ENCODE results near the gene MAN1C1. TPM values are rescaled to one million over a fixed set of nuclear protein-coding genes. Genes with fewer than 3 reads are reported as not detected.

MAN1C1 gene
- polyA plus RNA-seq, 3 donors: 3.1 to 18.2 (median 12.4) TPM

DNA sequence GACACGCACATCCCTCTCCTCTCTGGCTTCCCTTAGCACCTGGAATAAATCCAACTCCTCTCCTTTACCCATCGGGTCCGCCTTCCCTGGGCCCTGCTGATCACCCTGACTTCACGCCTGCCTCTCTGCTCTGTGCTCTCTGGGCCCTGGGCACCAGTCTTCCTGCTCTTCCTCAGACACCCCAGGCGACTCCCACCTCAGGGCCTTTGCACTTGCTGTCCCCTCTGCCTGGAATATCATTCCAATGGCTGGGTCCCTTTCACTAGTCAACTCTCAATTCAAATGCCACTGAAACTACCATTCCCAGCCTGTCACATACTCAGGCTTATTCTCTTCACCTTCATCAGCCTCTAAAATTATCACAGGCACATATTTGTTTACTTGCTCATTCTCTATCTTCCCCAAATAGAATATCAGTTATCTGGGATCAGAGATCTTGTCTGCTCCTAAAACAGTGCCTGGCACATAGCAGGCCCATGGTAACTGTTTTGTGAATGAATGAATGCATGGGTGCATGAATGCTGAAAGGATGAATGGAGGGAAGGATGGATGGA is 156.2 kb downstream of the MAN1C1 start:
- H3K27ac ChIP-seq (ENCODE audit: low read depth, low read length): no peak overlapping the region
- WGBS, 3 donors: 82 to 92% (median 89%) methylated on average over 5 of the region's 5 CpGs

DNA sequence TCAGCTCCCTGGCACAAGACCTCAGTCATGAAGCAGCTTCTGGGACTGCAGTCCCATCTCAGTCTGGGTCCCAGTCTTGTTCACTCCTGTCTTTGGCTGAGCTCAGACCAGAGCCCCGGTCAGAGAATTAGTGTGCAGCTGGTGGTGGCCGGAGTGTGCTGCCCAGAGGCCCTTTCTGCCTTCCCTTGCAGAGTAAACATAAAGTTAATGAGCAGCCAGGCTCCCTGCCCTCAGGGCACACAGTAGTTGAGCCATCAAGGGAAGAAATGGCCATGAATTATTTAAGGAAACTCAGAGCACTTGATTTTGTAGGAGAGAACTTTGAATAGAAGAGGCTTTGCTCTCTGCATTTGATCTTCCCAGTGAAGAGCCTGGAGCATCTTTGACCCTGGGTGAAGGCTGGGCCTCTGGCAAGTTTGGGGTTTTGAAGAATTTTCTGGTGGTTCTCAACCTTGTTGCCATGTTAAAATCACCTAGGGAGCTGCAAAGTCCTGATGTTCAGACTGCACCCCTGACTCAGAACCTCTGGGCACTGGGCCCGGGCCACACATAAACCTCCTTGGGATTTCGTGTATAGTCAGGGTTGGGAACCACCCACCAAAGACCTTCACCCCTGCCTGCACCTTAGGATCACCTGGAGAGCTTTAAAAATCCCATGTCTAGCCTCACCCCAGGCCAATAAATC is 157.0 kb downstream of the MAN1C1 start:
- WGBS, 3 donors: 35 to 89% (median 89%) methylated on average over 4 of the region's 4 CpGs
- no peak overlapping the region for H3K27ac ChIP-seq (ENCODE audit: low read depth, low read length)

DNA sequence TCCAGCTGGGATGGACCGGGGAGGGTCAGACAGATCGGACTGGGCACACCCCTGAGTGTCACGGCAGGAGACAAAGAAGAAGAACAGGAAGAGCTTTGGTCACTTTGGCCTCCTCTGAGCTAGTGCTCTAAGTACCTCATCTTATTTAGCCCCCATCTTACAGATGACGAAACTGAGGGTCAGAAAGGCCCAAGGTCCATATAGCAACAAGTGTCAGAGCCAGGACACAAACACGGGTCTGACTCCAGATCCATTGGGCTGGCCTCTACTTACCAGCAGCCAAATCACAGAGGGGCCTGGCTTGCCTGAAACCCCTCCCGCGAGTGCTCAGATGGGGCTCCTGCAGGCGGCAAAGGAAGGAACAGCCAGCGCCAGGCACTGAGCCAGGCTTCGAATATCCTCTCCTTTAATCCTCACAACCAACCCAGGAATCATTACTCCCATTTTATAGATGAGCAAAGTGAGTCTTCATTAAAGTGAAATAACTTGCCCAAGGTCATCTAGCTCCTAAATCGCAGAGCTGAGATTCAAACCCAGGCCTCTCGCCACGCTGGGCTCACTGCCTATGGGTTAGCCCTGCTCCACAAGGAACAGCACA is 157.7 kb downstream of the MAN1C1 start:
- 57 to 72% (median 72%) methylated on average over 13 of the region's 13 CpGs for WGBS, 3 donors
- no peak overlapping the region for H3K27ac ChIP-seq (ENCODE audit: low read depth, low read length)

DNA sequence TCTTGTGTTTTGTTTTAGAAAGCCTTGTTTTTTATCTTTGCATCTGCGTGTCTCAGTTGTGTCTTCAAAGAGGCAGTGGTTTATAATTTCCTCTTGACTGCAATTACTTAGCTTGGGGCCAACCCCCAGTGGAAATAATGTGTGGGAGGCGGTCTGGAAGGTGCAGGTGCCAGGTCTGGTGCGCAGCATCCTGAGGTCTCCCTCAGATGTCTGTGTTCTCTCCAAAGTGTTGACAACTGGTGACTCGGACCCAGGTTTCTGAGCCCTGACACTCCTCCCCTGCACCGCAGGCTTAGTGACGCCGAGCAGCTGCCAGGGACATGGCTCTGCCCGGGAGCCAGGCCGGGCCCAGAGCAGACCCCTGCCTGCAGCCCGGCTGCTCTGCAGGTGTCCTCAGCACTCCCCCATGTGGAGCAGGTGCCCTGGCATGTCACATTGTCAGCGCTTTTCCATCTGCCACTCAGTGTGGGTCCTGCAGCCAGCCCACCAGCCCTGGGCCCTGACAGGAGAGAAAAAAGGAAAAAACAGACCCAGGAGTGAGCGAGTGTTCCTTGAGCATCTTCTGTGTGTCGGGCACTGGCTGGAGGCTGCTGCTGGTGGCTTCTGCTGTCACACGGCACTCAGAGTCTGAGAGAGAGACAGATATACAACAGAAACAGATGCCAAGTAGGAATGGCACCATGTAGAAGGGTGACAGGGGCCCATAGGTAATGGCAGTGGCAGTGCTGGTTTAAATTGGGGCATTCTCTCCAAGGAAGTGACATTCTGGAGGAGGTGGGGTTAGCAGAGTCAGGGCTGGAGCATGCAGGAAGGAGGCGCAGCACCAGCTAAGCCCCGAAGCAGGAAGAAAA is 158.6 kb downstream of the MAN1C1 start:
- WGBS, 3 donors: 48 to 67% (median 65%) methylated on average over 16 of the region's 16 CpGs

DNA sequence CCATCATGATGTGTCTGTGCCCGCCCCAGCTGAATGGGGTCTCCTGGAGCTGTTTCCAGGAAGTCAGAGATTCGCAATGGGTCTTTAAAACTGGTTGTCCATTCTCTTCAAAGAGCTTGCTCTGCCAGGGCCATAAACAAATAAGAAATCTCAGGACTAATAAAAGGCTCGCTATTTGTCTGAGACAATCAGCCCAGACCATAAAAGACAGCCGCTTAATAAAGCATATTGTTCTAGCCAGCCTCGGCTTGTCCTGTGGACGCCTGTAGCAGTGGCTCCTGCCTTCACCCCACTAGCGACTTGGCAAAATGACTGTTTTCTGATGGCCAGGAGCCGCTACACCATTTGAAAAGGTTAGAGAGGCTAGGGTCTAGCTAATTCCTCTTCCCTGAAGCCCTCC is 162.8 kb downstream of the MAN1C1 start:
- 91 to 96% (median 91%) methylated on average over 8 of the region's 8 CpGs for WGBS, 3 donors
- H3K27ac ChIP-seq (ENCODE audit: low read depth, low read length): no peak overlapping the region

More for the DNA sequence above, 158.6 kb downstream of the MAN1C1 start:
- no peak overlapping the region for H3K27ac ChIP-seq (ENCODE audit: low read depth, low read length)

DNA sequence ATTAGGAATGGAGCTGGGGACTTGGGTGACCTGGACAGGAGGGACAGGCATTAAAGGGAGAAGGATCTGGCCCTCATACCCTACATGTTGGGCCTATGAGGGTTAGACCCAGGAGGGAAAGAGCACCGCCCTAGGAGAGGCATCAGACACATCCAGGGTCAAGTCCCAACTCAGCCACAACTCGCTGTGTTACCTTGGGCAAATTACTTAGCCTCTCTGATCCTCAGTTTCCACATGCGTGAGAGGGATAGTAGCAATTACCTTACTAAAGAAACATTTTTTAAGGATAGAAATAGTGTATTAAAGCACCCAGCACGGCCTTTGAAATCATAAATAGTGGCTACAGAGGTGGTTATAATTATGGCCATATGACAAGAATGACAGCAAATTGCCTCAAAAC is 163.3 kb downstream of the MAN1C1 start:
- WGBS, 3 donors: 94 to 98% (median 95%) methylated on average over 4 of the region's 4 CpGs

DNA sequence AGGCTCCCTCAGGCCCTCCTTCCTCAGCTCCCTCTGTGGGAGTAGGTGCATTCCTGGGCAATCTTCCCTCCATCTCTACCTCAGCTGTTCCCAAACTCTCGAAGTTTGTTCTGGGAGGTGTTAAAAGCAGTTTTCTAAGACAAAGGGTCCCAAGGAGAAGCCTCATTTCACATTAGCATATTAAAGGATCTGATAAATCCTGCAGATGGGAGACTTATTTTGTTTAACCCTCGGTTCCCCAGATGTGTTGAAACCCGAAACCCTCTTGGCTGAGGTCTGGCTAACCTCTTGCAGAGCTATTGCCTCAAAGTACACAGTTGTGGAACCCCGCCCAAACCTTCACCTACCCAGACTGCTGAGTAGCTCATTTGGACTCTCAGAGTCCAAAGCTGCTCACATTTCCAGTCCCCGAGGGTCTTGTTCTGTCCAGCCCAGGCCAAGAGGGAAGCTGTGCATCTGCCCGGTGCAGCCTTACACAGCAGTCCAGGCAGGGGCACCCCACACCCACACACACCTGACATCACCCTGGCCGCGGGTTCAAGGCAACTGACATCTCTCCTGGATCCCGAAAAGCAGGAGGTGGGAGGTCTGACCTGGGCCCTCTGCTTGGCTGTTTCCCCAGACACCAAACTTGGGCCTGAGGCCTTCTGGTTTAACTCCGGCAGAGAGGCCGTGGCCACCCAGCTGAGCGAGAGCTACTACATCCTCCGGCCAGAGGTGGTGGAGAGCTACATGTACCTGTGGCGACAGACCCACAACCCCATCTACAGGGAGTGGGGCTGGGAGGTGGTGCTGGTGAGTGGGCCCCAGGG is 163.9 kb downstream of the MAN1C1 start:
- 74 to 89% (median 77%) methylated on average over 14 of the region's 14 CpGs for WGBS, 3 donors
- H3K27ac ChIP-seq (ENCODE audit: low read depth, low read length): no peak overlapping the region

More for the DNA sequence above, 163.3 kb downstream of the MAN1C1 start:
- H3K27ac ChIP-seq (ENCODE audit: low read depth, low read length): no peak overlapping the region

DNA sequence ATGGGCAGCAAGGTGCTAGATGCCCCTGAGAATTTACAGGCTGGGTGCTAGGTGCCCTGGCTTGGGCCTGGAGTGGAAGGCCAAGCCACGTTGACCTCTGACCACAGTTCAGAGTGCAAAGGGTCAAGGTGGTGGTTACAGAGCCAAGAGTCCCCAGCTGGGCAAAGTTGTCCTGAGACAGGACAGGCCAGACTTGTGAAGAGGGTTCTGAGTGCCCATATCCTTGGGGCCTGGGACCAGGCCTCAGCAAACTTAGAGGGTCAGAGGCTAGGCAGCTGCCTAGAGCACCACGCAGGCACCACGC is 164.5 kb downstream of the MAN1C1 start:
- no peak overlapping the region for H3K27ac ChIP-seq (ENCODE audit: low read depth, low read length)
- whole genome bisulfite sequencing, 3 donors: 78 to 96% (median 84%) methylated on average over 3 of the region's 3 CpGs

DNA sequence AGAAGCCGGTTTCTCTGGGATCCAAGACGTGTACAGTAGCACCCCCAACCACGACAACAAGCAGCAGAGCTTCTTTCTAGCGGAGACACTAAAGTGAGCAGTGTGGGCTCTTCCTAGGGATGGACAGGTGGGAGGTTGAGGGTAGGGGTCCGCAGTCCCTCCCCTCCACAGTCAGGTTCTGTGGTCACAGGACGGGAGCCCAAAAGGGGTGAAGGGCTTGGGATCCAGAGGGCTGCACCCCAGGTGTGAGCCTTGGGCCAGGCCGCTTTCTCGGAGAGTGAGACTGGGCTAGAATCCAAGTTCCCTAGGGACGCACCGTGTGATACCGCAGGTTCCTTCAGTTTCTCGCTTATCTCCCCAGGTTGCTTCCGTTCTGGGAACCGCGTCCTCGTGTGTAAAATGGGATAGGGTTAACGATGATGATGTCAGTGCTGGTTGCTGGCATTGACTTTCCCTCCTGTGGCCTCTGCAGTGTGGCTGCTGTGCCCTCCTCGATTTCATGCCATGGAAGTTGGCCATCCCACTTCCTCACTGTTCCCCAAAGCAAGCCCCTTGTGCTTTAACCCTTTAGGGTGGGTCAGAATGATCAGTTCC is 166.1 kb downstream of the MAN1C1 start:
- H3K27ac ChIP-seq (ENCODE audit: low read depth, low read length): no peak overlapping the region
- WGBS, 3 donors: 49 to 74% (median 73%) methylated on average over 18 of the region's 18 CpGs

DNA sequence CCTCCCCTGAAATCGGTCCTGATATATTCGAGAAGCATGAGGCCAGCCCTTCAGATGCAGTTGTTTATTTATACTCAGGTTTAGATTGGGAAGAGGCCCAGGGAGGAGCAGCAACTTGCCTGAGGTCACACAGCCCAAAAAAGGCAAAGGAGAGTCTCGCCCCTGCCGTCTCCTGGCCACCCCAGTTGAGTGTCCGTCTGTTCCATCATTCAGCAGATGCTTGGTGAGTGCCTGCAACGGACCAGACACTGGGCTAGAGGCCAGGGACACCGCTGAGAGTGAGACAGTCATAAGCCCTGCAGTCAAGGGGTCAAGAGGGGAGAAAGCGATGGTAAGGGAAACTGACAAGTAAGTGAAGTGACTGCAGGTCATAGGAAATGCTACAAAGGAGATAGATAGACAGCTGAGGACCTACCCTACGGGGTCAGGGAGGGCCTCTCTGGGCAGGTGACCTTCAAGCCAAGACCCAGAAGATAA is 168.0 kb downstream of the MAN1C1 start:
- WGBS, 3 donors: 79 to 82% (median 81%) methylated on average over 9 of the region's 9 CpGs
- H3K27ac ChIP-seq (ENCODE audit: low read depth, low read length): no peak overlapping the region

DNA sequence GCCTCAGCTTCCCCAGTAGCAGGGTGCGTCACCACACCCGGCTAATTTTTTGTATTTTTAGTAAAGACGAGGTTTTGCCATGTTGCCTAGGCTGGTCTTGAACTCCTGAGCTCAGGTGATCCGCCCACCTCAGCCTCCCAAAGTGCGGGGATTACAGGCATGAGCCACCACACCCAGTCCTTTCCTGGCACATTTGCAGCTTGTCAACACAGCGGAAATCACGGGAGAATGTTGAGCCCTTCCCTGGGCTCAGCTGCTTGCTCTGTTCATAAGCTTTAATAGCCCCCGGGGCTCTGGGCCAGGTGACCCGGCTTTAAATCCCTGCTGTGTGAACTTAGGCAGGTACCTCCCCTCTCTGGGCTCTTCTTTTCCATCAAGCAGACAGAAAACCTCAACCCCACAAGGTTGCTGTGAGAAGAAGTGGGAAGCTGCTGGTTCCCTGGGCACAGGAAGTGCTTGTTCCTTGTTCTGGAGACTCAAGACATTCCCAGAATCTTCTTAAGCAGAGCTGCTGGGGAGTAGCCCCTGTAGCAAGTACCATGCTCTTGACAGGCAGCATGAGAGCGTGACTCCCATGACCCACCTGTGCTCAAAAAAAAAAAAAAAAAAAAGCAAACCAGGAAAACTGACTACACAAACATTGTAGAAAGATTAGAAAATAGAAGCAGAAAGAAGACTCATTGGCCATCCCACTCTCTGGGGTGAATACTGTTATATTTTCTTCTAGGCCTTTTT is 168.9 kb downstream of the MAN1C1 start:
- H3K27ac ChIP-seq (ENCODE audit: low read depth, low read length): no peak overlapping the region
- 68 to 83% (median 80%) methylated on average over 10 of the region's 10 CpGs for WGBS, 3 donors

DNA sequence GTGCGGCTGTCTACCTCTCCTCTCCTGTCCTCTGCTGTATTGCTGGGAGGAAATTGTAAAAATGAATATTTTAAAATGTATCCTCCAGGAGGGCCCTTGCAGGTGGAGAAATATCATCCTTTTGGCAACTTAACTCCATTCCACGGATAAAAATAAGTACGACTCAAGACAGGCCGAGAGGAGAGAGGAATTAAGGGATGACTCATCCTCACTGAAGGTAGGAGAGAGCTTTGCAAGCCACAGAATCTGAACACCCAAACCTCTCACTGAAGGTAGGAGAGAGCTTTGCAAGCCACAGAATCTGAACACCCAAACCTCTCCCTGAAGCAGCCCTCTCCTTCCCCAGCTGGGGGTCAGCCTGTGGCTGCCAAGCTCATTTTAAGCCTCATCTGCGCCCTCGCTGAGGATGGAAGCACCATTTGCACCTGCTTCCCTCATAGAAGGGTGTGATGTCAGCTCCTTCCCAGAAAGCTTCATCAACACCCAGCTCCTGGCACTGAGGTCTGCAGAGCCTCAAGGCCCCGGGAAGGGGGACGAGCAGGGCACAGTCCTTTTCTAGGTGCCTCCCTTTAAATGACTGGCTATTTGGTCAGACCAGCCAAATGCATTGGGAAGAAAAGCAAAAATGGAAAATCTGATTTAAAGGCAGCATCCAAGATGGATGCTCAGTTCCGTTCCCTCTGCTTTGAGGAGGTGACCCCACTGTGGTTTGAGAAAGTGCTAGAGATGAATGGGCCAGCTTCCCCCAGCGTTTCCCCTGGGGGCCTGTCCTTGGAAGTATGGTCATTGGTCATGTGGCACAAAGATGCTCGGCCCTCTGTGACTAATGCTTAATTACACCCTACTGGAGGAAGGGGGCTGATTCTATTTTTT is 170.5 kb downstream of the MAN1C1 start:
- no peak overlapping the region for H3K27ac ChIP-seq (ENCODE audit: low read depth, low read length)
- 66 to 86% (median 73%) methylated on average over 11 of the region's 11 CpGs for WGBS, 3 donors

DNA sequence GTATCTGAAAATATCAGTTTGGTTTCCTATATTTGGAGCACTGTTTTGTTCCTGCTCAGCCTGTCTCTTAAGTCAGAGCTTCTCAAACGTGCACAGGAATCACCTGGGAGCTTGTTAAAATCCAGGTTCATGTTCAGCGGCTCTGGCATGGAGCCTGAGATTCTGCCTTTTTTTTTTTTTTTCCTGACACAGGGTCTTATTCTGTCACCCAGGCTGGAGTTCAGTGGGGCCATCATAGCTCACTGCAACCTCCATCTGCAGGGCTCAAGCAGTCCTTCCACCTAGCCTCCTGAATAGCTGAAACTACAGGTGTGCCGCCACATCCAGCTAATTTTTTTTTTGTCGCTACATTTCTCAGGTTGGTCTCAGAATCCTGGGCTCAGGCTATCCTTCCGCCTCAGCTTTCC is 171.2 kb downstream of the MAN1C1 start:
- 85 to 90% (median 89%) methylated on average over 5 of the region's 5 CpGs for WGBS, 3 donors
- no peak overlapping the region for H3K27ac ChIP-seq (ENCODE audit: low read depth, low read length)

DNA sequence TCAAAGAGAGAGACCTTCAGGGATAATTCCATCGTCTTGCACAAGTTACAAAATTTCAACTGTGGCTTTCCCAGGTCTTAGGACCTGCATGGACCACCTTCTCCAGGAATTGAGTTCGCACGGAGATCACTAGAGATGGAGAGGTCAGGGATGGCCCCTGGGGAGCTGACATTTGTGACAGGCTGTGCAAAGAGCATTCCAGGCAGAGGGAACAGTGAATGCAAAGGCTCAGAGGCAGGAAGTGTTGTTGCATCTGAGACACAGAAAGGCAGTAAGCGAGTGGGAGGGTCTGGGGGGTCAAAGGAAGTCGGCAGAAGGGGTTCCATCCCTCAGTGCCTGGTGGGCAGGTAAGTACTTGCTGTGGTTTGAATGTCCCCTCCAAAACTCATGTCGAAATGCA is 173.9 kb downstream of the MAN1C1 start:
- no peak overlapping the region for H3K27ac ChIP-seq (ENCODE audit: low read depth, low read length)
- 87 to 89% (median 89%) methylated on average over 6 of the region's 6 CpGs for WGBS, 3 donors

DNA sequence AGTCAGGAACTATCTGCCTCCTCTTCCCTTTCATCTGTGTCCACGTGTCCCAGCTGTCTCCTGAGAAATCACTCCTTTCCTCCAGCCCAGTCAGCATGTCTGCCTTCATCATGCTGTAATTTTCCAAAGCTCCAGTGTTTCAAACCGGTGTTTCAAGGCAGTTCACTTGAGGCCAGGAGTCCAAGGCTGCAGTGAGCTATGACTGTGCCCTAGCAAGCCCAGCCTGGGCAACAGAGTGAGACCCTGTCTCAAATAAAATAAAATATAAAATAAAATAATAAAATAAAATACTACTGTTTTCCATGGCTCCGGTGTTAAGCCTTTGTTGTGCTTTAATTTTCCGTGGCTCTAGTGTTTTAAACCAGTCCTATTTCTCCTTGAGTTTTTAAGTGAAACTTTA is 175.5 kb downstream of the MAN1C1 start:
- 53 to 66% (median 63%) methylated on average over 4 of the region's 4 CpGs for WGBS, 3 donors
- no peak overlapping the region for H3K27ac ChIP-seq (ENCODE audit: low read depth, low read length)

DNA sequence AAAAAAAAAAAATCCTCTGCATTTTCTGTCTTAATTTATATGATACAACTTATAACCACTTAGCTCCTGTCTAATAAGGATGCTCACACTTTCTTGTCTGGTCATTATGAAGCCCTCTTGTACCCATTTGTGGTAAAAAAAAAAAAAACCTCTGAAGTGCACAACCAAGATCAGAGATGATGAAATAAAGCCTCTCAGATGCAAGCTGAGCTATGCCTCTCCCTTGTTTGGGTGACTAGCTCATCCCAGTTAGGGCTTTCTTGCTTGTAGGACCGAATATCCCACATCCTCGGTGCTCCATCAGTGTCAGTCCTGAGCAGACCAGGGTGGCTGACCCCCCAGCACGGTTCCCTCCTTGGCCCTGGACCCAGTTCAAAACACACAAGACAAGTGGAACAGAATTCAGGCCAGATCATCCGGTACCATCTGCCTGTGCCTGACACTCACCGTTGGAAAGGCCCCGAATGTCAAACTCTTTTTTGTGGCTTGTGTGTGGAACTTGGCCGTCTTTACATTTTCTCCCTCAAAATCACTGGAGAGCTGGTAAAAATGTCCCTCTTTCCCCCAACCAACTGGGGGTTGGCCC is 177.1 kb downstream of the MAN1C1 start:
- H3K27ac ChIP-seq (ENCODE audit: low read depth, low read length): no peak overlapping the region
- 64 to 79% (median 70%) methylated on average over 7 of the region's 7 CpGs for WGBS, 3 donors
